K562 (cell line): ENCODE results near the gene PRDM16. TPM values are rescaled to one million over a fixed set of nuclear protein-coding genes. Genes with fewer than 3 reads are reported as not detected.

Experiments
- ATAC-seq: fragments of 200-7000 bp; cut with Tn5 transposase; 3 replicates; pipeline ENCODE4 v1.9.1; 2020; ENCODE audit warnings: moderate library complexity
- BruUV-seq: library from RNA; stranded (reverse); fragments of 400-500 nt; replicated peaks from 2 replicates; lab custom pipeline; 2021; lab: Mats Ljungman, UMichigan
- CTCF ChIA-PET: fragments of 300-600 bp; formaldehyde crosslinking; extraction: SDS; loops from one replicate; lab custom pipeline; 2021; ENCODE audit warnings: low intra/inter-chr PET ratio; lab: Yijun Ruan, JAX
- POLR2A ChIA-PET: fragments of 300-600, 350-650 bp; sonication (Branson Sonifier 250); formaldehyde crosslinking; extraction: SDS; loops from one replicate; lab custom pipeline; 2021; ENCODE audit warnings: antibody characterized with exemption, inconsistent platforms; lab: Yijun Ruan, JAX
- DNase-seq, 4 experiments: peaks; one replicate each; pipeline versions ENCODE4 v3.0.0 to v3.0.0-alpha.2; 2011 to 2018; ENCODE audit warnings: low spot score in 3 of 4, mixed read lengths in 3 of 4; ENCODE audit errors: extremely low read depth in 1 of 4
- FAIRE-seq: peaks from 2 replicates; lab custom pipeline; 2011; peaks lifted over from hg19 to GRCh38; lab: Jason Lieb, UNC
- H2AFZ ChIP-seq: 2 replicates; pipeline ENCODE4 v1.6.0; 2011; ENCODE audit warnings: low read depth, low read length, control low read depth, inconsistent platforms
- H3K27ac ChIP-seq: fragments of 200-600 bp; 3 replicates; pipeline ENCODE4 v1.8.0; 2011; ENCODE audit warnings: low read depth, mild to moderate bottlenecking, control low read depth, inconsistent platforms, low read length, moderate library complexity, mixed read lengths; ENCODE audit errors: extremely low read depth
- H3K27me3 ChIP-seq, 2 experiments: fragments of 300-600 bp in 1 of 2; 2 replicates in 1 of 2; 3 replicates in 1 of 2; pipeline versions ENCODE4 v1.6.0 to v1.8.0; 2011; ENCODE audit warnings: inconsistent platforms in 2 of 2, low read length in 2 of 2, mild to moderate bottlenecking in 1 of 2, mixed read lengths in 1 of 2, moderate library complexity in 1 of 2; ENCODE audit not compliant: control insufficient read depth in 2 of 2, insufficient read depth in 2 of 2
- H3K36me3 ChIP-seq: fragments of 300-600 bp; 3 replicates; pipeline ENCODE4 v1.8.0; 2011; ENCODE audit warnings: mild to moderate bottlenecking, low read length, inconsistent platforms; ENCODE audit not compliant: control insufficient read depth, insufficient read depth
- H3K4me1 ChIP-seq, 2 experiments: fragments of 200-600 bp in 1 of 2; replicated peaks in 1 of 2; 2 replicates in 1 of 2; 3 replicates in 1 of 2; pipeline versions ENCODE4 v1.5.1 to v1.8.0; 2011; ENCODE audit warnings: inconsistent platforms in 2 of 2, low read length in 2 of 2, mild to moderate bottlenecking in 1 of 2, mixed read lengths in 1 of 2, moderate library complexity in 1 of 2; ENCODE audit not compliant: control insufficient read depth in 2 of 2, insufficient read depth in 2 of 2
- H3K4me2 ChIP-seq: 2 replicates; pipeline ENCODE4 v1.6.1; 2011; ENCODE audit warnings: low read length, control low read depth, inconsistent platforms, mixed read lengths; ENCODE audit not compliant: insufficient read depth
- H3K4me3 ChIP-seq: fragments of 200-600 bp; sonication (generic), shearing (Covaris generic); 2 replicates; pipeline ENCODE4 v1.5.1; 2016; ENCODE audit warnings: control low read depth, inconsistent platforms
- H3K79me2 ChIP-seq: fragments of 200-600 bp; 3 replicates; pipeline ENCODE4 v1.8.0; 2011; ENCODE audit warnings: low read length, inconsistent platforms; ENCODE audit not compliant: control insufficient read depth, insufficient read depth
- H3K9ac ChIP-seq, 2 experiments: 2 replicates each; pipeline versions ENCODE4 v1.6.0 to v1.6.1; 2011; ENCODE audit warnings: low read depth in 2 of 2, low read length in 2 of 2, control low read depth in 1 of 2, inconsistent platforms in 1 of 2, mild to moderate bottlenecking in 1 of 2, mixed read lengths in 1 of 2; ENCODE audit not compliant: insufficient read depth in 1 of 2
- H3K9me1 ChIP-seq: one replicate; pipeline ENCODE4 v1.6.0; 2011; ENCODE audit warnings: inconsistent platforms, mild to moderate bottlenecking, low read length, moderate library complexity; ENCODE audit not compliant: control insufficient read depth, insufficient read depth
- H3K9me3 ChIP-seq: replicated peaks from 2 replicates; pipeline ENCODE4 v1.5.1; 2011; ENCODE audit warnings: low read depth, low read length, inconsistent platforms; ENCODE audit not compliant: control insufficient read depth, insufficient read depth
- H4K20me1 ChIP-seq: replicated peaks from 2 replicates; pipeline ENCODE4 v1.6.1; 2011; ENCODE audit warnings: low read length, inconsistent platforms, mixed read lengths; ENCODE audit not compliant: control insufficient read depth, insufficient read depth
- EGR1 ChIP-seq: fragments of 450-650 bp; conservative IDR thresholded peaks from 2 replicates; pipeline ENCODE4 v1.6.1; 2017; ENCODE audit warnings: mild to moderate bottlenecking
- HNRNPK ChIP-seq: fragments of 200-400 bp; formaldehyde crosslinking; IDR thresholded peaks from one replicate; pipeline ENCODE4 v1.6.1; 2018; ENCODE audit warnings: mild to moderate bottlenecking, low read depth, low read length; ENCODE audit not compliant: poor library complexity, severe bottlenecking
- WGBS: fragments of 100-300 bp; shearing (Covaris generic); methylation state at CpG from one replicate; pipeline ENCODE4 v1.1.6; 2016; ENCODE audit warnings: low coverage, mixed read lengths; ENCODE audit not compliant: insufficient coverage; ENCODE audit errors: missing lambda C conversion rate; 5-methylcytosine and 5-hydroxymethylcytosine counted together
- in situ Hi-C: fragments of 300-500 bp; cut with MboI; formaldehyde crosslinking; loops from 4 replicates; pipeline ENCODE4 v1.15.0; 2018; ENCODE audit warnings: inconsistent platforms, mixed read lengths
- intact Hi-C: fragments of 100-400 bp; cut with micrococcal nuclease; formaldehyde crosslinking; loops from 2 replicates; pipeline ENCODE4 v1.14.2; 2022
- polyA plus RNA-seq, 8 experiments: library from polyadenylated mRNA; depleted of rRNA in 4 of 8; stranded (reverse) in 5 of 8; unstranded in 3 of 8; fragments of >200 nt; fragmentation: Nextera tagmentation in 2 of 8; fragmentation: Illumina TruSeq in 1 of 8; extraction: Ambion mirVana in 2 of 8; extraction: Trizol in 1 of 8; gene quantifications; 2 replicates each; pipeline versions ENCODE4 v1.2.1 to v1.2.3, GENCODE V29; 2011 to 2014; ENCODE audit warnings: inconsistent platforms in 1 of 8, missing spikeins in 1 of 8
- total RNA-seq, 7 experiments: library from RNA; depleted of rRNA in 6 of 7; stranded (reverse); fragments of >200 nt in 6 of 7; fragmentation: Illumina TruSeq in 2 of 7; extraction: Trizol in 2 of 7; gene quantifications; 2 replicates each; pipeline versions ENCODE4 v1.2.1 to v1.2.3, GENCODE V29; 2011 to 2021; ENCODE audit warnings: low replicate concordance in 1 of 7

PRDM16 gene
- total and polyA plus RNA-seq, 9 of the 15 experiments (the other 6 are each of a cell fraction or from before 2014, with no cell fraction given), result 0.10 to 0.27 TPM; not detected in 7

DNA sequence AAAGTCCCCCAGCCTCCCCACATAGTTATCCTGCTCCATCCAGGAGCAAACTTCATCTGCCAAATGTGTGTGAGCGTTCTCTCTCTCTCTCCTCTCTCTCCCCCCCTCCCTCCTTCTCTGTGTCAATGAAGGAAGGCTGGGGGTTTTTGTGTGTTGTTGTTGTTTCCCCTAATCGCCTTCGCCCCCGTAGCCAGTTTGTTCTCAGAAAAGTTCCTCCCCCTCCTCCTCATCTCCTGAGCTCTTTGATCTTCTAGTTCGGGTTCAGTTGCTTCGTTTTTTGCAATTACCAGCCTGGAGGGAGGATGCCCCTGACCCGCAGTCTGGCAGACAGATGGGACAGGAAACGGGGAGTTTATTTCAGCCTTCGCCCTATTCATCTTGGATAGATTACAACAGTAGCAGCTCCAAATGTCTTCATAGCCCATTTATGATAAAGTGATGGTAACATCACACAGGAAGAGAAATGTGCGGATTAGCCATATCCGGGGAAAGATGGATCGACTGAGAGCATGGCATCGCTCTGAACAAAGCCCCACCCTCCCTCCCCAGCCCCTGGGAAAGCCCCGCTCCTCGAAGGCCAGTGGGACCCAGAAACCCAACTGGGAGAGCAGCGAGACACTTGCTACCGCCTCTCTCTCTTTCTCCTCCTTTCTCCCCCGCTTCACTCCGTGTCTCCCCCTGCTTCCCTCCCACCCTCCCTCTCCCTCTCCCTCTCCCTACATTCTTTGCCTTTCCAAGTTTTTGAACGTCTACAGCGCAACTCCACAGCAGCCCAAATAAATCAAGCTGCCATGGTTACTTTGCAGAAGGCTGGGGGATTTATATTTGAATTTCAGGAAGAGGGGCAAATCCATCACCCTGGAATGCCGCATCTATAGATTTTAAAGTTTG lies 245.7 kb downstream of the PRDM16 start:
- Histone ChIP-seq H4K20me1 (no peaks in the 10 kb centered on the region), H3K9ac (no peak overlapping the region), H3K4me1 (peaks cover 16 to 27% of the 10 kb centered on the region in 2 experiments), H3K79me2 (no peaks in the 10 kb centered on the region), H2AFZ (no peak overlapping the region), H3K9me1 (no peaks in the 10 kb centered on the region), H3K4me2 (no peak overlapping the region), H3K27me3 (peaks cover 12 to 55% of the 10 kb centered on the region in 2 experiments), H3K27ac (no peak overlapping the region), H3K36me3 (no peaks in the 10 kb centered on the region), H3K9me3 (no peaks in the 10 kb centered on the region), H3K4me3 (no peak overlapping the region)
- FAIRE-seq (peak; percentile 6), ATAC-seq (no peak), DNase-seq (no peak)
- intact Hi-C loops (no loop called here), in situ Hi-C loops (no loop called here)
- no TSS peak for BruUV-seq
- TF ChIP-seq HNRNPK (no peak), EGR1 (0 out of 2 replicates have a peak, but pooled peaks have one; percentile 28)
- ChIA-PET CTCF (no interaction called here), POLR2A (interaction anchor here (0.8 kb wide), 1 partner anchor 9 kb away, joined by 3 read pairs; no protein-coding TSS in a partner anchor)
- WGBS, result 16% methylated on average over 16 of the region's 22 CpGs
